HepG2 (cell line): ENCODE results near the gene SYVN1. TPM values are rescaled to one million over a fixed set of nuclear protein-coding genes. Genes with fewer than 3 reads are reported as not detected.
A peak's percentile ranks its signal among the peaks of the same experiment; 100 is the strongest.

ENCODE experiments used
- ELF3 ChIP-seq: IDR thresholded peaks from 2 replicates; pipeline ENCODE4 v1.6.1; 2016; ENCODE audit warnings: missing genetic modification reagents, missing compliant biosample characterization
- FOXA3 ChIP-seq: IDR thresholded peaks from 2 replicates; pipeline ENCODE4 v1.6.1; 2016; ENCODE audit warnings: missing genetic modification reagents, missing compliant biosample characterization
- FOXO4 ChIP-seq: sonication (generic); formaldehyde crosslinking; conservative IDR thresholded peaks from 2 replicates; pipeline ENCODE4 v1.8.1; 2023; ENCODE audit warnings: missing genetic modification reagents
- MBD4 ChIP-seq: IDR thresholded peaks from 2 replicates; pipeline ENCODE4 v1.6.1; 2012; ENCODE audit warnings: low read length, inconsistent platforms, borderline replicate concordance
- MTF1 ChIP-seq: sonication (generic); formaldehyde crosslinking; IDR thresholded peaks from 2 replicates; pipeline ENCODE4 v1.5.0; 2020; ENCODE audit warnings: missing genetic modification reagents
- NCOA5 ChIP-seq: sonication (generic); formaldehyde crosslinking; IDR thresholded peaks from 2 replicates; pipeline ENCODE4 v1.4.0; 2020; ENCODE audit warnings: missing genetic modification reagents
- PRDM10 ChIP-seq: sonication (generic); formaldehyde crosslinking; IDR thresholded peaks from 2 replicates; pipeline ENCODE4 v1.4.0; 2020; ENCODE audit warnings: low read depth, missing genetic modification reagents
- SALL2 ChIP-seq: sonication (generic); formaldehyde crosslinking; IDR thresholded peaks from 2 replicates; pipeline ENCODE4 v1.8.1; 2023; ENCODE audit warnings: mild to moderate bottlenecking, missing genetic modification reagents, inconsistent platforms
- USF2 ChIP-seq, 2 experiments: sonication (generic) in 1 of 2; formaldehyde crosslinking in 1 of 2; IDR thresholded peaks; 2 replicates each; pipeline versions ENCODE4 v1.5.1 to v1.6.1; 2011 to 2020; ENCODE audit warnings: borderline replicate concordance in 1 of 2, low read depth in 1 of 2, low read length in 1 of 2, mild to moderate bottlenecking in 1 of 2, missing genetic modification reagents in 1 of 2, moderate library complexity in 1 of 2
- ZBTB38 ChIP-seq: sonication (generic); formaldehyde crosslinking; IDR thresholded peaks from 2 replicates; pipeline ENCODE4 v1.5.1; 2020; ENCODE audit warnings: mild to moderate bottlenecking, missing genetic modification reagents
- ZNF318 ChIP-seq: sonication (generic); formaldehyde crosslinking; IDR thresholded peaks from 2 replicates; pipeline ENCODE4 v1.4.0; 2020; ENCODE audit warnings: mild to moderate bottlenecking, missing genetic modification reagents
- ZNF839 ChIP-seq: sonication (generic); formaldehyde crosslinking; IDR thresholded peaks from 2 replicates; pipeline ENCODE4 v1.4.0; 2020; ENCODE audit warnings: missing genetic modification reagents, mild to moderate bottlenecking, borderline replicate concordance
- polyA plus RNA-seq, 8 experiments: library from polyadenylated mRNA; depleted of rRNA in 3 of 8; stranded (reverse) in 7 of 8; unstranded in 1 of 8; fragments of >200 nt; fragmentation: Illumina TruSeq in 4 of 8; extraction: Trizol in 4 of 8; gene quantifications; 2 replicates each; pipeline versions ENCODE4 v1.2.1 to v1.2.3, GENCODE V29; 2011 to 2016; ENCODE audit warnings: low read depth in 4 of 8, missing spikeins in 1 of 8, mixed read lengths in 1 of 8; ENCODE audit not compliant: insufficient read depth in 1 of 8
- total RNA-seq, 5 experiments: library from RNA; depleted of rRNA; stranded (reverse); fragments of >200 nt; fragmentation: Illumina TruSeq; extraction: Trizol; gene quantifications; 2 replicates each; pipeline ENCODE4 v1.2.3, GENCODE V29; 2016; ENCODE audit warnings: low read depth in 1 of 5

Gene SYVN1
- total and polyA plus RNA-seq, 2 of the 13 experiments (the other 11 are each of a cell fraction or from before 2014, with no cell fraction given) = 10.3 to 22.5 TPM

GRCh38 chr11:65095974-65096806 lies 38.1 kb downstream of the SYVN1 start, which contains the start of gene VPS51 (continued):
- 0 out of 2 replicates have a peak, but pooled peaks have one; percentile 48 for TF ChIP-seq ZNF318 (CRISPR knock-in tag)
- TF ChIP-seq FOXA3 = peak; percentile 77
- no peak; the same call in 1 of the 2 replicates for TF ChIP-seq NCOA5 (CRISPR knock-in tag)
- TF ChIP-seq FOXO4 = no peak
- TF ChIP-seq ELF3 = peak; percentile 89
- peak; percentile 92; the same call in 1 of the 2 replicates for TF ChIP-seq SALL2 (CRISPR knock-in tag)
- TF ChIP-seq MTF1 (CRISPR knock-in tag) = no peak
- peak; percentile 48; the same call in 1 of the 2 replicates for TF ChIP-seq PRDM10 (CRISPR knock-in tag)
- peak; percentile 70; the same call in 1 of the 2 replicates for TF ChIP-seq ZBTB38
- no peak for TF ChIP-seq USF2 (IDR thresholded peaks at IDR 0.05; ENCODE audit: low read depth, low read length)
- no peak for TF ChIP-seq USF2 (CRISPR knock-in tag; IDR thresholded peaks at IDR 0.05; ENCODE audit: borderline replicate concordance)
- TF ChIP-seq MBD4 = no peak
- no peak for TF ChIP-seq ZNF839 (CRISPR knock-in tag)
